H9 (cell line): ENCODE results near the gene POLR1C. TPM values are rescaled to one million over a fixed set of nuclear protein-coding genes. Genes with fewer than 3 reads are reported as not detected.
A peak's percentile ranks its signal among the peaks of the same experiment; 100 is the strongest.

Experiments
- DNase-seq: peaks from one replicate; pipeline ENCODE4 v3.0.0-alpha.2; 2017
- H2AFZ ChIP-seq: one replicate; pipeline ENCODE4 v1.6.1; 2013; ENCODE audit warnings: mild to moderate bottlenecking, low read length, control low read depth, moderate library complexity
- H2AK5ac ChIP-seq: 2 replicates; pipeline ENCODE4 v1.6.1; 2013; ENCODE audit warnings: low read length, control low read depth, mixed read lengths; ENCODE audit not compliant: insufficient read length
- H2BK120ac ChIP-seq: one replicate; pipeline ENCODE4 v1.6.1; 2013; ENCODE audit warnings: low read depth, mild to moderate bottlenecking, low read length, control low read depth, inconsistent platforms; ENCODE audit not compliant: poor library complexity, severe bottlenecking
- H2BK12ac ChIP-seq: 2 replicates; pipeline ENCODE4 v1.6.1; 2013; ENCODE audit warnings: low read length, control low read depth, mixed read lengths, low read depth; ENCODE audit not compliant: insufficient read length
- H2BK15ac ChIP-seq: 2 replicates; pipeline ENCODE4 v1.6.1; 2013; ENCODE audit warnings: low read depth, low read length, control low read depth
- H2BK20ac ChIP-seq: one replicate; pipeline ENCODE4 v1.6.1; 2013; ENCODE audit warnings: low read depth, mild to moderate bottlenecking, low read length, control low read depth, inconsistent platforms; ENCODE audit not compliant: poor library complexity, severe bottlenecking
- H2BK5ac ChIP-seq: 2 replicates; pipeline ENCODE4 v1.6.1; 2013; ENCODE audit warnings: low read length, control low read depth, mixed read lengths; ENCODE audit not compliant: insufficient read length
- H3K14ac ChIP-seq: 2 replicates; pipeline ENCODE4 v1.6.1; 2013; ENCODE audit warnings: low read length, control low read depth; ENCODE audit not compliant: insufficient read depth
- H3K18ac ChIP-seq: 2 replicates; pipeline ENCODE4 v1.6.1; 2013; ENCODE audit warnings: low read depth, mild to moderate bottlenecking, mixed read lengths, low read length, control low read depth; ENCODE audit not compliant: insufficient read length
- H3K23ac ChIP-seq: 2 replicates; pipeline ENCODE4 v1.6.1; 2013; ENCODE audit warnings: low read length, control low read depth, mixed read lengths, low read depth; ENCODE audit not compliant: insufficient read length
- H3K23me2 ChIP-seq: 2 replicates; pipeline ENCODE4 v1.6.1; 2013; ENCODE audit warnings: low read depth, mild to moderate bottlenecking, mixed read lengths, low read length, control low read depth; ENCODE audit not compliant: insufficient read length, poor library complexity, severe bottlenecking
- H3K27ac ChIP-seq: 2 replicates; pipeline ENCODE4 v1.5.1; 2013; ENCODE audit warnings: low read length, control low read depth, mixed read lengths, low read depth; ENCODE audit not compliant: insufficient read length
- H3K27me3 ChIP-seq: 2 replicates; pipeline ENCODE4 v1.6.1; 2013; ENCODE audit warnings: low read length, control low read depth, inconsistent platforms; ENCODE audit not compliant: insufficient read depth
- H3K4ac ChIP-seq: 2 replicates; pipeline ENCODE4 v1.6.1; 2013; ENCODE audit warnings: low read depth, mild to moderate bottlenecking, control low read depth, inconsistent platforms, low read length, moderate library complexity
- H3K4me1 ChIP-seq: 2 replicates; pipeline ENCODE4 v1.6.1; 2013; ENCODE audit warnings: low read length, control low read depth, inconsistent platforms; ENCODE audit not compliant: insufficient read depth
- H3K4me2 ChIP-seq: 2 replicates; pipeline ENCODE4 v1.6.1; 2013; ENCODE audit warnings: low read length, control low read depth, mixed read lengths; ENCODE audit not compliant: insufficient read length, insufficient read depth
- H3K56ac ChIP-seq: 2 replicates; pipeline ENCODE4 v1.6.1; 2013; ENCODE audit warnings: low read depth, mild to moderate bottlenecking, mixed read lengths, low read length, control low read depth; ENCODE audit not compliant: insufficient read length
- H3K79me1 ChIP-seq: 2 replicates; pipeline ENCODE4 v1.6.1; 2013; ENCODE audit warnings: low read depth, mild to moderate bottlenecking, moderate library complexity, low read length, control low read depth, inconsistent platforms; ENCODE audit not compliant: insufficient read depth, poor library complexity, severe bottlenecking
- H3K79me2 ChIP-seq: 2 replicates; pipeline ENCODE4 v1.6.1; 2013; ENCODE audit warnings: low read length, control low read depth, inconsistent platforms; ENCODE audit not compliant: insufficient read depth
- H3K9ac ChIP-seq: 2 replicates; pipeline ENCODE4 v1.6.1; 2013; ENCODE audit warnings: low read length, control low read depth, mixed read lengths; ENCODE audit not compliant: insufficient read length; ENCODE audit errors: extremely low read depth
- H3K9me3 ChIP-seq: one replicate; pipeline ENCODE4 v1.6.1; 2013; ENCODE audit warnings: low read depth, low read length, inconsistent platforms; ENCODE audit not compliant: control insufficient read depth
- H3T11ph ChIP-seq: one replicate; pipeline ENCODE4 v1.6.1; 2013; ENCODE audit warnings: mild to moderate bottlenecking, low read length, control low read depth, inconsistent platforms
- H4K20me1 ChIP-seq: one replicate; pipeline ENCODE4 v1.6.1; 2013; ENCODE audit not compliant: control insufficient read depth, insufficient read length, insufficient read depth
- H4K5ac ChIP-seq: 2 replicates; pipeline ENCODE4 v1.6.1; 2013; ENCODE audit warnings: low read depth, mild to moderate bottlenecking, mixed read lengths, low read length, control low read depth; ENCODE audit not compliant: insufficient read length
- H4K8ac ChIP-seq: replicated peaks from 2 replicates; pipeline ENCODE4 v1.6.1; 2013; ENCODE audit warnings: low read length, control low read depth, mixed read lengths, low read depth; ENCODE audit not compliant: insufficient read length
- H4K91ac ChIP-seq: 2 replicates; pipeline ENCODE4 v1.6.1; 2013; ENCODE audit warnings: low read depth, mild to moderate bottlenecking, moderate library complexity, mixed read lengths, low read length, control low read depth; ENCODE audit not compliant: insufficient read length
- H3K27ac Mint-ChIP-seq, 3 experiments: 2 replicates in 2 of 3; 3 replicates in 1 of 3; pipeline ENCODE4 v1.8.0; 2020 to 2021; ENCODE audit warnings: mixed read lengths in 3 of 3, mild to moderate bottlenecking in 1 of 3, moderate library complexity in 1 of 3
- H3K27me3 Mint-ChIP-seq: 2 replicates; pipeline ENCODE4 v1.8.0; 2021; ENCODE audit warnings: low read depth, mild to moderate bottlenecking, moderate library complexity, mixed read lengths
- H3K36me3 Mint-ChIP-seq, 3 experiments: 2 replicates in 2 of 3; 3 replicates in 1 of 3; pipeline ENCODE4 v1.8.0; 2020 to 2021; ENCODE audit warnings: low read depth in 3 of 3, mixed read lengths in 3 of 3; ENCODE audit not compliant: insufficient read depth in 1 of 3
- H3K4me1 Mint-ChIP-seq, 2 experiments: 2 replicates each; pipeline ENCODE4 v1.8.0; 2020; ENCODE audit warnings: mixed read lengths in 2 of 2
- H3K4me3 Mint-ChIP-seq, 2 experiments: 2 replicates in 1 of 2; 3 replicates in 1 of 2; pipeline ENCODE4 v1.8.0; 2020 to 2021; ENCODE audit warnings: mild to moderate bottlenecking in 2 of 2, mixed read lengths in 2 of 2, moderate library complexity in 1 of 2
- H3K9me3 Mint-ChIP-seq, 2 experiments: 2 replicates in 1 of 2; 3 replicates in 1 of 2; pipeline ENCODE4 v1.8.0; 2020; ENCODE audit warnings: mild to moderate bottlenecking in 2 of 2, mixed read lengths in 2 of 2, moderate library complexity in 1 of 2
- CTCF ChIP-seq: fragments of 200-600 bp; sonication (generic); conservative IDR thresholded peaks from 3 replicates; pipeline ENCODE4 v1.8.0; 2021; ENCODE audit warnings: antibody characterized with exemption, mild to moderate bottlenecking
- WGBS: extraction: QIAGEN DNeasy Blood & Tissue Kit; methylation state at CpG from one replicate; pipeline ENCODE4 v1.1.7; 2013; ENCODE audit warnings: missing lambda C conversion rate, low lambda C conversion rate, mixed read lengths; ENCODE audit not compliant: insufficient read length; ENCODE audit errors: extremely low coverage; 5-methylcytosine and 5-hydroxymethylcytosine counted together
- total RNA-seq: library from RNA; stranded (reverse); gene quantifications from 2 replicates; pipeline ENCODE4 v1.2.1, GENCODE V29; 2021

Gene POLR1C
- total RNA-seq, 1 experiment from 2014 or later: 75.8 TPM

GRCh38 chr6:43492673-43493072 is 24.2 kb upstream of the POLR1C start:
- H3K14ac ChIP-seq: no peak overlapping the region; the same call in 1 of the 2 replicates
- no peak overlapping the region for H3K18ac ChIP-seq
- H3K23ac ChIP-seq: no peak overlapping the region
- no peak overlapping the region for H3K56ac ChIP-seq
- no peaks in the 10 kb centered on the region for H3K9me3 ChIP-seq
- H3K9ac ChIP-seq: no peak overlapping the region
- H2AK5ac ChIP-seq: no peak overlapping the region
- WGBS: no CpG with 5 or more reads among the region's 3 CpGs
- peak overlapping the region in 2 of 3 experiments; percentile 87 to 92; a peak in 4 of 7 replicates for H3K27ac Mint-ChIP-seq
- no peaks in the 10 kb centered on the region; the same call in 1 of the 2 replicates for H3K79me2 ChIP-seq
- peaks cover 30 to 37% of the 10 kb centered on the region in 2 experiments for H3K4me1 Mint-ChIP-seq
- no peaks in the 10 kb centered on the region for H3K27me3 ChIP-seq
- peaks cover 2% of the 10 kb centered on the region for H4K20me1 ChIP-seq
- 0 out of 5 replicates have a peak overlapping the region, but pooled peaks of 1 of the 2 experiments have one; percentile 15 for H3K4me3 Mint-ChIP-seq
- peaks cover 11% of the 10 kb centered on the region for H3K79me1 ChIP-seq
- H3K4me1 ChIP-seq: peaks cover 6% of the 10 kb centered on the region; the same call in 1 of the 2 replicates
- peaks cover under 1 to 6% (median 2%) of the 10 kb centered on the region in 3 experiments; a peak in 5 of 7 replicates for H3K36me3 Mint-ChIP-seq
- TF ChIP-seq CTCF: no peak
- no peak overlapping the region for H3K27ac ChIP-seq
- no peak overlapping the region for H2BK15ac ChIP-seq
- H2BK5ac ChIP-seq: no peak overlapping the region
- no peak overlapping the region for H2BK120ac ChIP-seq
- H4K8ac ChIP-seq: no peak overlapping the region
- H4K5ac ChIP-seq: no peak overlapping the region
- H2BK20ac ChIP-seq: no peak overlapping the region
- no peak overlapping the region for H3K4me2 ChIP-seq
- H2AFZ ChIP-seq: no peak overlapping the region
- no peaks in the 10 kb centered on the region for H3K23me2 ChIP-seq
- no peak overlapping the region for H3K4ac ChIP-seq
- no peaks in the 10 kb centered on the region for H3K27me3 Mint-ChIP-seq
- no peak overlapping the region for H4K91ac ChIP-seq
- H2BK12ac ChIP-seq: no peak overlapping the region
- H3K9me3 Mint-ChIP-seq: no peaks in the 10 kb centered on the region
- DNase-seq: no peak
- H3T11ph ChIP-seq: no peak overlapping the region
